GM12878 (cell line): ENCODE results near the gene SCAP. TPM values are rescaled to one million over a fixed set of nuclear protein-coding genes. Genes with fewer than 3 reads are reported as not detected.

Experiments used
- ATAC-seq: fragments of 200-7000 bp; cut with Tn5 transposase; 3 replicates; pipeline ENCODE4 v1.9.1; 2020; ENCODE audit warnings: mild to moderate bottlenecking, moderate library complexity
- BruUV-seq: library from RNA; stranded (reverse); fragments of 400-500 nt; replicated peaks from 2 replicates; lab custom pipeline; 2021; lab: Mats Ljungman, UMichigan
- CTCF ChIA-PET: fragments of 300-600 bp; sonication (Branson Sonifier 250); formaldehyde crosslinking; extraction: SDS; loops from one replicate; lab custom pipeline; 2021; ENCODE audit warnings: inconsistent platforms; lab: Yijun Ruan, JAX
- POLR2A ChIA-PET: fragments of 350-600 bp; formaldehyde crosslinking; extraction: SDS; loops from one replicate; lab custom pipeline; 2021; ENCODE audit warnings: inconsistent platforms; lab: Charles Lee
- RAD21 ChIA-PET: fragments of 300-600 bp; sonication (Branson Sonifier 250); formaldehyde crosslinking; loops from one replicate; lab custom pipeline; 2023; ENCODE audit warnings: antibody characterized with exemption; ENCODE audit not compliant: unreplicated experiment; lab: Charles Lee
- SMC1A ChIA-PET: fragments of 300-600 bp; sonication (Branson Sonifier 250); formaldehyde crosslinking; loops from one replicate; lab custom pipeline; 2023; ENCODE audit not compliant: unreplicated experiment, uncharacterized antibody; lab: Charles Lee
- DNase-seq: peaks from one replicate; pipeline ENCODE4 v3.0.0-alpha.2; 2011; ENCODE audit warnings: low read depth, low spot score
- FAIRE-seq: peaks from 3 replicates; lab custom pipeline; 2011; peaks lifted over from hg19 to GRCh38; lab: Jason Lieb, UNC
- H2AFZ ChIP-seq: 2 replicates; pipeline ENCODE4 v1.6.0; 2011; ENCODE audit warnings: low read depth, low read length, control low read depth; ENCODE audit not compliant: control insufficient read depth
- H3K27ac ChIP-seq: 2 replicates; pipeline ENCODE4 v1.5.1; 2011; ENCODE audit warnings: control low read depth; ENCODE audit not compliant: control insufficient read depth, insufficient read depth
- H3K27me3 ChIP-seq, 2 experiments: replicated peaks in 1 of 2; 2 replicates each; pipeline versions ENCODE4 v1.6.0 to v1.6.1; 2011; ENCODE audit warnings: low read length in 1 of 2; ENCODE audit not compliant: control insufficient read depth in 2 of 2, insufficient read depth in 2 of 2
- H3K36me3 ChIP-seq, 2 experiments: 2 replicates each; pipeline ENCODE4 v1.5.1; 2011; ENCODE audit warnings: low read length in 1 of 2; ENCODE audit not compliant: control insufficient read depth in 2 of 2, insufficient read depth in 2 of 2
- H3K4me1 ChIP-seq: 2 replicates; pipeline ENCODE4 v1.6.1; 2011; ENCODE audit warnings: mild to moderate bottlenecking, low read length, moderate library complexity, mixed read lengths; ENCODE audit not compliant: control insufficient read depth, insufficient read depth
- H3K4me2 ChIP-seq: 2 replicates; pipeline ENCODE4 v1.6.0; 2011; ENCODE audit warnings: control low read depth; ENCODE audit not compliant: control insufficient read depth, insufficient read depth
- H3K4me3 ChIP-seq: fragments of 200-600 bp; sonication (generic); 2 replicates; pipeline ENCODE4 v1.5.1; 2016
- H3K79me2 ChIP-seq: 2 replicates; pipeline ENCODE4 v1.6.0; 2011; ENCODE audit warnings: low read length; ENCODE audit not compliant: control insufficient read depth, insufficient read depth
- H3K9ac ChIP-seq: 2 replicates; pipeline ENCODE4 v1.8.0; 2011; ENCODE audit warnings: low read length, control low read depth, mixed read lengths; ENCODE audit not compliant: control insufficient read depth, insufficient read depth
- H3K9me3 ChIP-seq: replicated peaks from 3 replicates; pipeline ENCODE4 v1.5.1; 2011; ENCODE audit warnings: mild to moderate bottlenecking, low read length; ENCODE audit not compliant: control insufficient read depth, insufficient read depth
- H4K20me1 ChIP-seq: 2 replicates; pipeline ENCODE4 v1.6.0; 2011; ENCODE audit not compliant: control insufficient read depth, insufficient read depth
- CEBPB ChIP-seq, 2 experiments: fragments of 150-350 bp in 1 of 2; IDR thresholded peaks; 2 replicates each; pipeline ENCODE4 v1.6.1; 2012 to 2014; ENCODE audit warnings: low read depth in 2 of 2, low read length in 2 of 2, borderline replicate concordance in 1 of 2, inconsistent platforms in 1 of 2
- HDAC2 ChIP-seq: fragments of 200-600 bp; sonication (generic); IDR thresholded peaks from 2 replicates; pipeline ENCODE4 v1.6.1; 2017
- LARP7 ChIP-seq: fragments of 450-650 bp; IDR thresholded peaks from 2 replicates; pipeline ENCODE4 v1.6.1; 2017; ENCODE audit warnings: mild to moderate bottlenecking
- MEF2B ChIP-seq: fragments of 450-650 bp; IDR thresholded peaks from 2 replicates; pipeline ENCODE4 v1.6.1; 2018; ENCODE audit warnings: mild to moderate bottlenecking, moderate library complexity; ENCODE audit not compliant: partially characterized antibody, poor library complexity, severe bottlenecking
- SMAD5 ChIP-seq: IDR thresholded peaks from 2 replicates; pipeline ENCODE4 v1.6.1; 2016; ENCODE audit warnings: antibody characterized with exemption, low read depth
- ZSCAN29 ChIP-seq: fragments of 450-650 bp; IDR thresholded peaks from 2 replicates; pipeline ENCODE4 v1.6.1; 2017; ENCODE audit warnings: mild to moderate bottlenecking, moderate library complexity
- WGBS: methylation state at CpG from one replicate; pipeline ENCODE4 v1.1.6; 2016; ENCODE audit warnings: low lambda C conversion rate; ENCODE audit not compliant: insufficient replicate concordance, insufficient coverage; ENCODE audit errors: missing lambda C conversion rate; 5-methylcytosine and 5-hydroxymethylcytosine counted together
- in situ Hi-C: fragments of 300-500 bp; cut with MboI; formaldehyde crosslinking; loops from 9 replicates; pipeline ENCODE4 v1.14.3; 2018; ENCODE audit warnings: mixed read lengths
- intact Hi-C: fragments of 100-400 bp; cut with micrococcal nuclease; formaldehyde crosslinking; loops from one replicate; pipeline ENCODE4 v1.14.2; 2022; ENCODE audit not compliant: unreplicated experiment
- polyA plus RNA-seq, 11 experiments: library from polyadenylated mRNA; depleted of rRNA in 4 of 11; unstranded in 6 of 11; stranded (reverse) in 5 of 11; fragments of >200 nt; fragmentation: Nextera tagmentation in 4 of 11; fragmentation: Illumina TruSeq in 1 of 11; extraction: Ambion mirVana in 4 of 11; extraction: Trizol in 1 of 11; gene quantifications; 1 replicate in 1 of 11; 2 replicates in 10 of 11; pipeline versions ENCODE4 v1.2.1 to v1.2.3, GENCODE V29; 2011 to 2016; ENCODE audit warnings: inconsistent platforms in 2 of 11, missing spikeins in 2 of 11, low read depth in 1 of 11
- total RNA-seq, 4 experiments: library from RNA; depleted of rRNA in 3 of 4; stranded (reverse); fragments of >200 nt in 3 of 4; fragmentation: Illumina TruSeq in 1 of 4; extraction: Trizol in 1 of 4; gene quantifications; 2 replicates each; pipeline versions ENCODE4 v1.2.1 to v1.2.3, GENCODE V29; 2013 to 2021
- TF ChIP-seq, protein P1 (sequence below): fragments of 450-650 bp; IDR thresholded peaks from 2 replicates; pipeline ENCODE4 v1.6.1; 2016; ENCODE audit warnings: mild to moderate bottlenecking
- TF ChIP-seq, protein P2 (sequence below): IDR thresholded peaks from 2 replicates; pipeline ENCODE4 v1.6.1; 2011; ENCODE audit warnings: borderline replicate concordance, low read depth, mild to moderate bottlenecking, moderate library complexity, low read length; ENCODE audit not compliant: insufficient read depth, poor library complexity, severe bottlenecking

Gene SCAP
- total and polyA plus RNA-seq, 10 of the 15 experiments (the other 5 are each of a cell fraction or from before 2014, with no cell fraction given): 1.5 to 64.1 (median 27.9) TPM

DNA sequence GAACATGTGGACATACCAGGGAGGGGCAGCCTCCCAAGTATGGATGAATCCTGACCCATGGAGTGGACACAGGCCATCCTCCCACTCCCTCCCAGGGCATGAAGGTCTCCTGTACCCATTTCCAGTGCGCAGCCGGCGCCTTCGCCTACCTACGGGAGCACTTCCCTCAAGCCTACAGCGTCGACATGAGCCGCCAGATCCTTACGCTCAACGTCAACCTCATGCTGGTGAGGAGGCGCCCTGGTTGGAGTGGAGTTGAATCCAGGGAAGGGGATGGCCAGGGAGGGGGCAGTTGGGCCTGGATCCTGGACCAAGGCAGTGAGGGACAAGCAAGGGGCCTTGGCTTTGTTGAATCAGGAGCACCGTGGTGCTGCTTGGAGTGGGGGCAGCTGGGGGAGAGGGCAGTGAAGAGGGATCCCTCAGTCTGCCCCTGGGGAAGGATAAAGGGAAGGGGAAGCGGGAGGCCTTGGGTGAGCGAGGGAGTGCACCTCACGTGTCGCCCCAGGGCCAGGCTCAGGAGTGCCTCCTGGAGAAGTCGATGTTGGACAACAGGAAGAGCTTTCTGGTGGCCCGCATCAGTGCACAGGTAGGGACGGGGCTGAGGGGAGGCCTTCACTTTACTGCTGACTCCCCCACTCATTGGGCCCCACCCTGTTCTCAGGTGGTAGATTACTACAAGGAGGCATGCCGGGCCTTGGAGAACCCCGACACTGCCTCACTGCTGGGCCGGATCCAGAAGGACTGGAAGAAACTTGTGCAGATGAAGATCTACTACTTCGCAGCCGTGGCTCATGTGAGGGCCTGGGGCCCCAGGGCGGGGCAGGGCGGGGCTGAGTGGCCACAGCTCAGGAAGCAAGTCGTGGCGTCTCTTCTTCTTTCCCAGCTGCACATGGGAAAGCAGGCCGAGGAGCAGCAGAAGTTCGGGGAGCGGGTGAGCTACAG is 69.7 kb downstream of the SCAP start:
- ATAC-seq (no peak), FAIRE-seq (no peak), DNase-seq (no peak)
- no peaks in the 10 kb centered on the region for H3K27me3 ChIP-seq
- H3K79me2 ChIP-seq: no peaks in the 10 kb centered on the region
- H3K9me3 ChIP-seq: no peaks in the 10 kb centered on the region
- ChIA-PET SMC1A (interaction anchor here (0.6 kb wide), 1 partner anchor 54 kb away, joined by 3 read pairs; no protein-coding TSS in a partner anchor), POLR2A (no interaction called here), RAD21 (no interaction called here), CTCF (interaction anchor here (1.3 kb wide), 1 partner anchor 15 kb away, joined by 7 read pairs; no protein-coding TSS in a partner anchor)
- H2AFZ ChIP-seq: no peak overlapping the region
- H3K4me3 ChIP-seq: no peak overlapping the region
- no peak overlapping the region for H3K27ac ChIP-seq
- H3K9ac ChIP-seq: no peak overlapping the region
- intact Hi-C loops (no loop called here), in situ Hi-C loops (no loop called here)
- BruUV-seq: no TSS peak
- TF ChIP-seq HDAC2 (no peak), CEBPB (IDR thresholded peaks at IDR 0.05; ENCODE audit: borderline replicate concordance in 1 of 2, low read depth in 2 of 2, low read length in 2 of 2) (no peak), MEF2B (no peak), ZSCAN29 (no peak), LARP7 (no peak), SMAD5 (no peak)
- TF ChIP-seq, protein P1, sequence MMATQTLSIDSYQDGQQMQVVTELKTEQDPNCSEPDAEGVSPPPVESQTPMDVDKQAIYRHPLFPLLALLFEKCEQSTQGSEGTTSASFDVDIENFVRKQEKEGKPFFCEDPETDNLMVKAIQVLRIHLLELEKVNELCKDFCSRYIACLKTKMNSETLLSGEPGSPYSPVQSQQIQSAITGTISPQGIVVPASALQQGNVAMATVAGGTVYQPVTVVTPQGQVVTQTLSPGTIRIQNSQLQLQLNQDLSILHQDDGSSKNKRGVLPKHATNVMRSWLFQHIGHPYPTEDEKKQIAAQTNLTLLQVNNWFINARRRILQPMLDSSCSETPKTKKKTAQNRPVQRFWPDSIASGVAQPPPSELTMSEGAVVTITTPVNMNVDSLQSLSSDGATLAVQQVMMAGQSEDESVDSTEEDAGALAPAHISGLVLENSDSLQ: no peak
- TF ChIP-seq, protein P2, sequence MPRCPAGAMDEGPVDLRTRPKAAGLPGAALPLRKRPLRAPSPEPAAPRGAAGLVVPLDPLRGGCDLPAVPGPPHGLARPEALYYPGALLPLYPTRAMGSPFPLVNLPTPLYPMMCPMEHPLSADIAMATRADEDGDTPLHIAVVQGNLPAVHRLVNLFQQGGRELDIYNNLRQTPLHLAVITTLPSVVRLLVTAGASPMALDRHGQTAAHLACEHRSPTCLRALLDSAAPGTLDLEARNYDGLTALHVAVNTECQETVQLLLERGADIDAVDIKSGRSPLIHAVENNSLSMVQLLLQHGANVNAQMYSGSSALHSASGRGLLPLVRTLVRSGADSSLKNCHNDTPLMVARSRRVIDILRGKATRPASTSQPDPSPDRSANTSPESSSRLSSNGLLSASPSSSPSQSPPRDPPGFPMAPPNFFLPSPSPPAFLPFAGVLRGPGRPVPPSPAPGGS: no peak
- H3K4me2 ChIP-seq: no peak overlapping the region
- WGBS: 87% methylated on average over 28 of the region's 31 CpGs
- peaks cover 21 to 41% of the 10 kb centered on the region in 2 experiments; a peak in 3 of 4 replicates for H3K36me3 ChIP-seq
- H3K4me1 ChIP-seq: no peaks in the 10 kb centered on the region
- H4K20me1 ChIP-seq: no peaks in the 10 kb centered on the region; the same call in 1 of the 2 replicates
